Panc1 (cell line): ENCODE data around the gene NSMCE1.

ENCODE experiments used
- CTCF ChIP-seq: fragments of 450-650 bp; IDR thresholded peaks from 2 replicates; pipeline ENCODE4 v1.5.1; 2017; ENCODE audit warnings: mild to moderate bottlenecking
- POLR2AphosphoS5 ChIP-seq: IDR thresholded peaks from 2 replicates; pipeline ENCODE4 v1.6.1; 2012; ENCODE audit warnings: mild to moderate bottlenecking, low read depth, low read length, moderate library complexity
- REST ChIP-seq, 2 experiments: IDR thresholded peaks; 2 replicates each; pipeline ENCODE4 v1.6.1; 2011 to 2012; ENCODE audit warnings: low read depth in 2 of 2, control low read depth in 1 of 2, low read length in 1 of 2, mild to moderate bottlenecking in 1 of 2, moderate library complexity in 1 of 2; ENCODE audit not compliant: insufficient read depth in 1 of 2
- TCF7L2 ChIP-seq: IDR thresholded peaks from 2 replicates; pipeline ENCODE4 v1.6.1; 2011; ENCODE audit warnings: mild to moderate bottlenecking, low read depth, low read length, inconsistent platforms

DNA sequence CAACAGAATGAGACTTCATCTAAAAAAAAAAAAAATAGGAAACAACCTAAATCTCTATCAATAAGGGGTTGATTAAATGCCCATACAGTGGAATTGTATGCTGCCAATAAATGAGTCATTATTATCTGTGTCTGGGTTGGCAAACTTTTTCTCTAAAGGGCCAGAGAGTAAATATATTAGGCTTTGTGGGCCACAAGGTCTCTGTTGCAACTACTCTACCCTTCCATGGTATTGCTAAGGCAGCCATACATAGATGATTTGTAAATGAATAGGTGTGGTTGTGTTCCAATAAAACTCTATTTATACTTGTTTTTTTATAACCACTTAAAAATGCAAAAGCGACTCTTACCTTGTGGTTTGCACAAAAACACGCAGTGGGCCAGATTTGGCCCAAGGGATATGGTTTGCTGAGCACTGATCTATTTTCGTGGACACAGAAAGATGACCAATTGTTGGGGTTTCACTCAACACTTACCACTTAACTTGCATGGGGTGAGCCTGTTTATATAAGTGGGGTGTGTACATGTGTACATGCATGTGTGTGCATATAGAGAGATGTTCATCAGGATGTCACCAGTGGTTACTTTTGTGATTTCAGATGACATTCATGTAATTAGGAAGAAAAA lies 32.8 kb upstream of the NSMCE1 start:
- TF ChIP-seq CTCF (no peak), REST (IDR thresholded peaks at IDR 0.05; ENCODE audit: insufficient read depth in 1 of 2, low read depth in 2 of 2, low read length in 1 of 2) (no peak), POLR2AphosphoS5 (no peak), TCF7L2 (no peak)
